Activated B cell treated with CpG ODN at 0.5 μM for 24 hours (primary cell): ENCODE results near the gene NEDD9. TPM values are rescaled to one million over a fixed set of nuclear protein-coding genes. Genes with fewer than 3 reads are reported as not detected.

Source experiments
- ATAC-seq: fragments of 200-7000 bp; cut with Tn5 transposase; one replicate; pipeline ENCODE4 v1.10.0; 2021; ENCODE audit warnings: low read depth, mild to moderate bottlenecking, moderate library complexity
- CTCF ChIA-PET: fragments of 350-600 bp; sonication (Branson Sonifier 250); formaldehyde crosslinking; loops from one replicate; lab custom pipeline; 2021; ENCODE audit warnings: antibody characterized with exemption; lab: Charles Lee
- POLR2A ChIA-PET: fragments of 350-600 bp; sonication (Branson Sonifier 250); formaldehyde crosslinking; loops from one replicate; lab custom pipeline; 2021; ENCODE audit warnings: antibody characterized with exemption; lab: Charles Lee
- DNase-seq: peaks from one replicate; pipeline ENCODE4 v3.0.0; 2022
- H3K27ac Mint-ChIP-seq: one replicate; pipeline ENCODE4 v1.8.0; 2020; ENCODE audit warnings: mixed read lengths
- H3K27me3 Mint-ChIP-seq: one replicate; pipeline ENCODE4 v1.8.0; 2021; ENCODE audit warnings: mixed read lengths
- H3K36me3 Mint-ChIP-seq: one replicate; pipeline ENCODE4 v1.8.0; 2021; ENCODE audit warnings: low read depth, mixed read lengths
- H3K4me1 Mint-ChIP-seq: one replicate; pipeline ENCODE4 v1.8.0; 2021; ENCODE audit warnings: mixed read lengths
- H3K4me3 Mint-ChIP-seq: one replicate; pipeline ENCODE4 v1.8.0; 2020; ENCODE audit warnings: mild to moderate bottlenecking, mixed read lengths
- H3K9me3 Mint-ChIP-seq: one replicate; pipeline ENCODE4 v1.8.0; 2020; ENCODE audit warnings: mixed read lengths
- CTCF ChIP-seq: fragments of 200-600 bp; IDR thresholded peaks from one replicate; pipeline ENCODE4 v1.8.0; 2022; ENCODE audit warnings: antibody characterized with exemption, mild to moderate bottlenecking
- intact Hi-C: fragments of 100-400 bp; cut with micrococcal nuclease; formaldehyde crosslinking; loops from one replicate; pipeline ENCODE4 v1.15.1; 2024
- total RNA-seq: library from RNA; stranded (reverse); gene quantifications from 2 replicates; pipeline ENCODE4 v1.2.3, GENCODE V29; 2022

The NEDD9 gene
- total RNA-seq, 1 donor from 2014 or later = 61.9 TPM

GRCh38 chr6:11275598-11275997, 43.1 kb upstream of the NEDD9 start:
- ChIA-PET POLR2A (interaction anchor here (0.9 to 1.8 kb wide), 4 partner anchors 43 to 185 kb away, joined by 3 to 8 read pairs (median 3); partner anchors contain the start of gene NEDD9), CTCF (interaction anchor here (1.2 to 3.8 kb wide), 2 partner anchors 109 to 220 kb away, joined by 3 to 15 read pairs; no protein-coding TSS in a partner anchor)
- ATAC-seq = peak; percentile 78
- H3K9me3 Mint-ChIP-seq = no peaks in the 10 kb centered on the region
- peaks cover 47% of the 10 kb centered on the region for H3K4me1 Mint-ChIP-seq
- peak overlapping the region; percentile 39 for H3K4me3 Mint-ChIP-seq
- intact Hi-C loops = loop anchor here (2.0 to 5.0 kb wide), 4 partner anchors 37 to 217 kb away; partner anchors contain the start of gene SMIM13
- H3K36me3 Mint-ChIP-seq = peaks cover 59% of the 10 kb centered on the region
- H3K27me3 Mint-ChIP-seq = no peaks in the 10 kb centered on the region
- DNase-seq = no peak
- H3K27ac Mint-ChIP-seq = peak overlapping the region; percentile 74
- no peak for TF ChIP-seq CTCF

GRCh38 chr6:11273406-11274065, 41.1 kb upstream of the NEDD9 start:
- Mint-ChIP-seq H3K27ac (no peak overlapping the region), H3K36me3 (peaks cover 48% of the 10 kb centered on the region), H3K4me1 (peaks cover 57% of the 10 kb centered on the region), H3K4me3 (no peak overlapping the region), H3K27me3 (no peaks in the 10 kb centered on the region), H3K9me3 (no peaks in the 10 kb centered on the region)
- ATAC-seq = no peak
- TF ChIP-seq CTCF = no peak
- no peak for DNase-seq
- intact Hi-C loops = loop anchor here (2.0 kb wide), 2 partner anchors 101 to 219 kb away; no protein-coding TSS in a partner anchor
- POLR2A ChIA-PET = no interaction called here
- CTCF ChIA-PET = no interaction called here

GRCh38 chr6:11272491-11273192, 40.2 kb upstream of the NEDD9 start:
- CTCF ChIA-PET = no interaction called here

GRCh38 chr6:11271228-11272020, 39.0 kb upstream of the NEDD9 start:
- peaks cover 45% of the 10 kb centered on the region for H3K36me3 Mint-ChIP-seq
- TF ChIP-seq CTCF = no peak
- CTCF ChIA-PET = interaction anchor here (1.3 kb wide), 1 partner anchor 99 kb away, joined by 3 read pairs; no protein-coding TSS in a partner anchor
- H3K4me1 Mint-ChIP-seq = peaks cover 36% of the 10 kb centered on the region
- H3K27me3 Mint-ChIP-seq = no peaks in the 10 kb centered on the region
- intact Hi-C loops = no loop called here
- no peak for DNase-seq
- no peak overlapping the region for H3K27ac Mint-ChIP-seq
- no peak for ATAC-seq
- no peak overlapping the region for H3K4me3 Mint-ChIP-seq
- H3K9me3 Mint-ChIP-seq = no peaks in the 10 kb centered on the region
- POLR2A ChIA-PET = no interaction called here

More at GRCh38 chr6:11272491-11273192, 40.2 kb upstream of the NEDD9 start:
- H3K4me1 Mint-ChIP-seq = peaks cover 48% of the 10 kb centered on the region
- ATAC-seq = no peak
- intact Hi-C loops = no loop called here
- no peak for DNase-seq
- H3K36me3 Mint-ChIP-seq = peaks cover 45% of the 10 kb centered on the region
- H3K9me3 Mint-ChIP-seq = no peaks in the 10 kb centered on the region
- TF ChIP-seq CTCF = no peak
- H3K27ac Mint-ChIP-seq = no peak overlapping the region
- no peaks in the 10 kb centered on the region for H3K27me3 Mint-ChIP-seq
- POLR2A ChIA-PET = no interaction called here
- no peak overlapping the region for H3K4me3 Mint-ChIP-seq
